Endometrial microvascular endothelial cells (primary cell): ENCODE data around the gene AGO3. TPM values are rescaled to one million over a fixed set of nuclear protein-coding genes. Genes with fewer than 3 reads are reported as not detected.

Experiments
- in situ Hi-C: cut with HindIII; loops from 2 replicates; pipeline ENCODE4 v1.10.0; 2017; ENCODE audit warnings: low sequenced_read_pairs, low pct_unique_long_range_greater_than_20kb; ENCODE audit errors: inconsistent ontology term
- total RNA-seq: library from RNA; depleted of rRNA; stranded (reverse); fragments of >200 nt; gene quantifications from one replicate; pipeline ENCODE4 v1.2.3, GENCODE V29; 2015; ENCODE audit errors: inconsistent ontology term

AGO3 gene
- total RNA-seq, 1 donor from 2014 or later = 7.2 TPM

DNA sequence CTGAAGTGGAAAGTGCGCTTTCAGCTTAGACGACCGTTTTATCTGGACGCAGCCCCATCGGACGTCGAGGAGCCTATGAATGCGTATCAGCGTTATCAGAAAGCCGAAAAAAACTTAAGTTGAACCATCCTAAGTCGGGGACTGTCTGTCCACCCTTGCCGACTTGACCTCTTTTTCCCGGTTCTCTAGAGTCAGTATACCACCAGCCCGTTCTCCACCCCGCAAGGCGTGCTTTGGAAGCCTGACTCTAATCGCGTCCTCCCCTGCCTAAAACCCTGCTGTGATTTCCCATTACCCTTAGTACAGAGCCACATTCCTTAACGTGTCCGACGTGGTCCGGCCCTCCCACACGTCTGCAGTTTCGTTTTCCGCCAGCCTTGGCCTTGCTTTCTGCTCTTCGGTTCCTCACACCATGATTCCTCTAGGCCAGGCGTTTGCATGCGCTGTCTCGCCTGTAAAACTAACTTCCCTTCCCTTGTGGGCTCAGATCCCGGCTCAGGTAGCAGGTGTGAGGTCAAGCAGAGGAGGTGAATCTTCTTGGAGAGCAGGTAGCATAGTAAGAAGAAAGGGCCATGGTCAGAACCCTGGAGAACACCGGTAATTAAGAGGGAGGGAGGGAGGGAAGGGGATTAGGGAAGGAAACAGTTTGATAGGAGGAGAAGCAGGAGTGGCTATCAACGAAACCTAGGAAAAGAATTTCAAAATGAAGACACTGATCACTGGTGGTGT, 158.7 kb downstream of the AGO3 start:
- in situ Hi-C loops = no loop called here

DNA sequence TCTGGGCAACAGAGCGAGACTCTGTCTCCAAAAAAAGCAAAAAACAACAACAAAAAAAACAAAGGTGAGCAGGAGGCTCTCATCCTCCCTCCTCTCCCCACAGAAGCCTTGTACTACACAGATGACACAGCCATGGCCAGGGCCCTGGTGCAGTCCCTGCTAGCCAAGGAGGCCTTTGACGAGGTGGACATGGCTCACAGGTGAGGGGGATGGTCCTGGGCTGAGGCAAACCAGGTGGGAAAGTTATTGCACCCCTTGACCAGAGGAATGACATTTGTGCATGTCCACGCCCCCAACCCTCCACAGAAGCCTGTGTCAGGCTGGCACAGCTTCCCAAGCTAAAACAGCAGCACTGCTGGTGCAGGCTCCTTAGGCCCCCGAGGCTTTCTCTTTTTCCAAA, 160.2 kb downstream of the AGO3 start:
- in situ Hi-C loops = no loop called here

GRCh38 chr1:36091698-36092097, 160.8 kb downstream of the AGO3 start:
- in situ Hi-C loops = no loop called here

GRCh38 chr1:36092166-36092797, 161.4 kb downstream of the AGO3 start:
- in situ Hi-C loops = no loop called here

GRCh38 chr1:36092798-36093185, 161.9 kb downstream of the AGO3 start:
- in situ Hi-C loops = no loop called here

- in situ Hi-C loops = no loop called here
Measured at GRCh38 chr1:36093226-36093625, 162.3 kb downstream of the AGO3 start.

GRCh38 chr1:36093929-36094328, 163.0 kb downstream of the AGO3 start:
- in situ Hi-C loops = no loop called here

- in situ Hi-C loops = no loop called here
Measured at GRCh38 chr1:36094621-36095061, 163.7 kb downstream of the AGO3 start.

DNA sequence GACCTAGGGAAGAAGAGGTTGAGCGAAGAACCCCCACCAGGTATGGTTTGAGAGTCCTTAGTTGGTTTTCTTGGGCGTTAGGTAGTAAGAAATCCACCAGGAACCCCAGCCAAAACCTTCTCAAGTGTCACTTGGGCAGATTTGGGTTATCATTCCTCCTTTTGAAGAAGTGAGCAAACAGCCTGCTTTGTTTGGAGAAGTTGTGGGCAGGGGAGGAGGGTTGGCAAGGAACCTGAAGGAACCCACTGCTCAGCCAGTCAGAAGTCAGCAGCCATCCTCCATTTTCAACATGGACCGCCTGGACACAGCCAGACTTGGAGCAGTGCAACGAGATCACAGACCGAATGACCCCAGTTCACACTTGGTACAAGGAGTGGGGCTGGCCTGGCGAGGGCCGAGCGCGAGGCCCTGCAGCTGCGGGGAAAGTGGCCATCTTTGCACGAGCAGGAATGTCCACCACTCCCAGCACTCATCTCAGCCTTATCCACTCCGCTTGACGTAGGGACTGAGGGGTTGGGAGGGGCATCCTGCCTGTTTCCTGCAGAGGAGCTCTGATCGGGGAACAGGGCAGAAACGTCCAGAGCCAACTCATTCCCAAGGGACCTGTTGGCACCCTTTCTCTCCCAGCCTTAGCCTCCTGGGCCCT, 165.0 kb downstream of the AGO3 start:
- in situ Hi-C loops = no loop called here

DNA sequence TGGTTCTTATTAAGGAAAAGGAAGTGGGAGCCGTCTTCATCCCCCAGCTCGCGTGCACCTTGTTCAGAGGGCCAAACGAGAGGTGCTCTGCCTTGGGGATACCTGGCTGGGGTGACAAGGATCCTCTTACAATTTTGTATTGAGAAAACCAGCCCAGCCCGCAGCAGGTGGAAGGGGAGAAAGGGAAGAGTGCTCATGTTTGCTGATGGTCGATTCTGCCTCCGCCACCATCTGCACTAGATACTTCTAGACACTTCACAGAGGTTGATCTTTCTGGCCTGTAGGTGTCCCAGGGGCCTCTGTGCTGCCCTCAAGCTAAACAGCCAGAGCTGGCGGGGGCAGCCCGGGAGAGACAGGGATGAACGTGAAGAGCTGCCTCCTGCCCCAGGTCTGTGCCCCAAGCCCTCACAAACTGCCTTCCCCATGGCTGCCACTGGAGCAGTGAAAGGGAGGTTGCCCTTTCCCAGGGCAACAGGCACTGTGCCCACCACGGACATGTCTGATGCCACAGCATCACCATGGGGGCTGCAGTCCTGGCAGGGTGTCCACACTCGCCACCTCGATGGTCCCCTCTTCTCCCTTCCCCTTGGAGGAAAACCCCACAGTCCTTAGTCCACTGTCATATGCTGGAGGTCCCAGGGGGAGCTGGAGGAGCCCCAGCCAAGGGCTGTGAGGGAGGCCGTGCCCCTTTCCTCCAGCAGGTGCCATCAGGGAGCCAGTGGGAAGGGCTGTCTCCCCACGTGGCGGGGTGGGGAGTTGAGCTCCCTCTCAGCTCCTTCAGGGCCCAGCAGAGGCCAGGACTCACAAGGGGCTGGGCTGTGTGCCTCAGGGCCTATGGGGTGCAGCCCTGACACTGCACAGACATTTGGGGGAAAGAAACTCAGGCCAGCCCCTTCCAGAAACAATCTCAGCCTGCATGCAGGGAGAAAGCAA, 165.9 kb downstream of the AGO3 start:
- in situ Hi-C loops = no loop called here

DNA sequence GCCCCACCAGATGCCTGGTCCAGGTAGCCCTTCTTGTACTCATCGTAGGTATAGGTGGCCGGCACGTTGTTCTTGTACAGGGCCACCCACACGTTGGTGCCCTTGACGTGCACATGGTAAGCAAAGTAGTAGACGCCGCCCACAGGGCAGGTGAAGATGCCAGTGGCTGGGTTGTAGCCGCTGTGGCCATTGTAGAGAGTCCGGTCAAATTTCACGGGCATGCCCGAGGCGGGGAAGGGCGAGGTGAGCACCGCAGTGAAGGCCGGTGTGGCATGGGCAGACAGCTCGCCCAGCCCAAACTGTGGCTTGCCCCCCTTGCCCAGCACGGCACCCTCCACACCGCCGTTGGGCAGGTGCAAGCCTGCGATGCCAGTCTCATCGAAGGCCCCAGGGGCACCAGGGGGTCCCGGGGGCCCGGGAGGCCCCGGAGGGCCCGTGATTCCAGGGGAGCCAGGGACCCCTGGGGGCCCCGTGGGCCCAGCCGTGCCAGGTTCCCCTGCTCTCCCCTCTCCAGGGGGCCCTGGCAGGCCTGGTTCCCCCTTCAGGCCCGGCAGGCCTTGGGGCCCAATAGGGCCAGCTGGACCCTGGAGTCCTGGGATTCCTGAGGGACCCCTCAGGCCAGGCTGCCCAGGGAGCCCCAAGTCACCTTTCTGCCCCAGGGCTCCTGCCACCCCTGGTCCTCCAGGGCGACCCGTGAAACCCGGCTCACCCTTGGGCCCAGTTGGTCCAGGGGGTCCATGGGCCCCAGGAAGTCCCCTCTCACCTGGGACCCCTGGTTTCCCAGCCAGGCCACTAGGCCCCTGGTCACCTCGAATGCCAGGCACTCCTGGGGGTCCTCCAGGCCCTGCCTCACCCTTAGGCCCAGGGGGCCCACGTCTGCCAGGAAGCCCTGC, 167.0 kb downstream of the AGO3 start:
- in situ Hi-C loops = no loop called here

DNA sequence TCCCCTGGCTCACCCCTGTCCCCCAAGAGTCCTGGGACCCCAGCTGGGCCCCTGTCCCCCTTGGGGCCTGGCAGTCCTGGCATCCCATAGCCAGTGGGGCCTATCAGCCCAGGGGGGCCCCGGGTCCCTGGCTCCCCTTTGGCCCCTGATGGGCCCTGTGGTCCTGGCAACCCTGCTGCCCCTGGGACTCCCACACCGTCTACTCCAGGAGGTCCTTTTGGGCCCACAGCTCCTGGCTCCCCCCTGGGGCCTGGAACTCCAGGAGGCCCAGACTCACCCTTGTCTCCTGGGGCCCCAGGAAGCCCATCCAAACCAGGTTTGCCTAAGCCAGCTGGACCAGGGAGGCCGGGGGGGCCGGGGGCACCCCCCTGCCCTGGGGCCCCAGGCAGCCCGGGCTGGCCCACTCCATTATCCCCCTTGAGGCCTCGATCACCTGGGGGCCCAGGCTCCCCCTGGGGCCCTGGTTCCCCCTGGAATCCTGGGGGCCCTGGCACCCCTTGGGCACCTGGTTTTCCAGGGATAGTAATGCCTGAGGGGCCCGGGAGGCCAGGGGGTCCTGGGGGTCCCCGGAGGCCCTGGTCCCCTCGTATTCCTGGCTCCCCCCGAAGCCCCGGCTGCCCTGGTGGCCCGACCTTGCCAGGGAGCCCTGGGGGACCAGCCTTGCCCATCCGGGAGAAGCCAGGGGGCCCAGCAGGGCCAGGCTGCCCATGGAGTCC, 167.9 kb downstream of the AGO3 start:
- in situ Hi-C loops = no loop called here

DNA sequence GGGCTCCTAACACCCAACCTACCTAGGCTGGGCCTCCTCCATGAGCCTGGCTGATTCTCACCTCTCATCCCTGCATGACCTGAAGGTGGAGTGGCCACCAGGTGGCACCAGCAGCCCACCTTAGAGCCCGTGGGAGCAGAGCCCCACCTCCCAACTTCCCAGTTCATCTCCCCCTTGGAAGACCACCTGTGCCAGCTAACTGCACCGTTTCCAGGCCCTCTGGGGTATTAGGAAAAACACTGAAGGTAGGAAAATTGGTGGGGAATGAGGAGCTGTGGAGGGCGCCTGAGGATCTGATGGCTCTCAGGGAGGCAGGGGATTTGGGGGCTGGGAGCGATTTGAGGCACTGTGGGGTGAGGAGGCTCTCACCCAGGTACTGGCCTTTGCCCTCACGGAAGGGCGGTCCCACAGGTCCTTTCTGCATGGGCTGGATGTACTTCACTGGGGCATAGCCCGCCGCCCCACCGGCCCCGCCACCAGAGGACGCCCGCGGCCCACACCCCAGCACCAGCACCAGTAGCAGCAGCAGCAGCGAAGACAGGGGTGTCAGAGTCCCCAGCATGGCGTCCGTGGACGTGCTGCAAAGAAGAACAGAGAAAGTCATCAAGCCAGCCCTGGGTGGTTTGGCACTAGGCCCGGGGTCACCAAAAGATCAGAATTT, 168.9 kb downstream of the AGO3 start:
- in situ Hi-C loops = no loop called here

- in situ Hi-C loops = no loop called here
Measured at GRCh38 chr1:36100376-36100775, 169.5 kb downstream of the AGO3 start.

DNA sequence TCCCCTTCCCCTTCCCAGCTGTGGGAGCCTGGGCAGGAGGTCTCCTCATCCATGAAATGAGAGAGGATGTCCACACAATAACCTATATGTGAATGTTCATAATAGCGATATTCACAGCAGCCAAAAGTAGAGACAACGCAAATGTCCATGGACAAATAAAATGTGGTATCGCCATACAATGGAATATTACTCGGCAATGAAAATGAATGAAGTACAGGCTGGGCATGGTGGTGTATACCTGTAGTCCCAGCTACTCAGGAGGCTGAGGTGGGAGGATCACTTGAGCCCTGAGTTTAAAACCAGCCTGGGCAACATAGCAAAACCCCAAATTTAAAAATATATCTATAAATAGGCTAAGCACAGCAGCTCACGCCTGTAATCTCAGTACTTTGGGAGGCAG, 170.6 kb downstream of the AGO3 start:
- in situ Hi-C loops = no loop called here

- in situ Hi-C loops = no loop called here
Measured at GRCh38 chr1:36106269-36106668, 175.4 kb downstream of the AGO3 start.

GRCh38 chr1:36107394-36107793, 176.5 kb downstream of the AGO3 start:
- in situ Hi-C loops = no loop called here
